Stimulated activated CD4-positive, alpha-beta T cell treated with anti-CD3 and anti-CD28 coated beads, Interleukin-4, amount 100 ng/mL, for 4 hours (primary cell): ENCODE results near the gene PCNX1.
"Not testable (repeated sequence)": the region's sequence is repeated elsewhere in the genome, so short reads cannot be mapped to it uniquely, and the experiment has no call there.

Source experiments
- DNase-seq, 2 experiments: peaks; one replicate each; pipeline ENCODE4 v3.0.0-alpha.2; 2020

Gene PCNX1

DNA sequence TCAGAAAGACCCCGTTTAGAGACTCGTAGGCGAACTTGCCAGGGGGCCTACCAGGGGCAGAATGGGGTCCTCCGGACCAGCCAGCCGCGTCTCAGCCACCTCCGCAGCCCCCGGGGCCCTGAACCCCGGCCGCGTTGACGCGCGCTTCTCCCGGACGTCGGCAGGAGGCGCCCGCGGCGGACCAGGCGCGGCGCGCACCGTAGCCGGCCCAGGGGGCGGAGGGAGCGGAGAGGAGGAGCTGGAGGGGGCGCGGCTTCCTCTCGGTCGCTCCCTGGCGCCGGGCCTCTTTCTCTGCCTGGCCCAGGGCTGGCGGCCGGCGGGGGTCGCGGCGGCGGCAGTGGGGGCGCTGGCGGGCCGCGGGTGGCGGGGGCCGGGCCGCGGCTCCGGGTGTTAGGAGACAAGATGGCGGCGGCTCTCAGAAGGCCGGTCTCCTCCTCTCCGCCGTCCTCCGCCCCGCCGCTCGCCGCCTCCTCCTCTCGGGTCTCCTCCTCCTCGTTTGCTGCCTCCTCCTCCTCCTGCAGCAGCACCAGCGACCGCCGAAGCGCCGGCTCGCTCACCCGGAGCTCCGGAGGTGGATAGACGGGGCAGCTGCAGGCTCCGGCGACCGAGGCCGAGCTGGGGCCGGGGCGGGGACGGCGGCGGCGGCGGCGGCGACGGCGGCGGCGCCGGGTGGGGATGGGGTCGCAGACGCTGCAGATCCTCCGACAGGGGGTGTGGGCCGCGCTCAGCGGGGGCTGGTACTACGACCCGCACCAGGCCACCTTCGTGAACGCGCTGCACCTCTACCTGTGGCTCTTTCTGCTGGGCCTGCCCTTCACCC is at the start of gene PCNX1:
Gene PCNX1 (plus strand): TSS at position 284 of the 820 bp plus-strand sequence. CDS start 392 bp downstream, at position 676.
- DNase-seq = peak; percentile 88 to 89

DNA sequence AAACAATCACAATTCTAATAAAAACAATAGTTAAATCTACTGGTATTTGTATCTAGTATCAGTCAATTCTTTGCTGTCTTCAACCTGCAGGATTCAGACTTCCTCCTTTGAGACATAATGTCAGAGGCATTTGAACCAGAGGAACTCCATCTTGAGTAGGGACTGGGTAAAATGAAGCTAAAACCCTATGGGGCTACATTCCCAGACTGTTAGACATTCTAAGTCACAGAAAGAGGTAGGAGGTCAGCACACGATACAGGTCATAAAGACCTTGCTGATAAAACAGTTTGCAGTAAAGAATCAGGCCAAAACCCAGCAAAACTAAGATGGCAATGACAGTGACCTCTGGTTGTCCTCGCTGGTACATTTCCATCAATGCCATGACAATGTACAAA is 49.8 kb upstream of the PCNX1 start:
- DNase-seq = no peak

DNA sequence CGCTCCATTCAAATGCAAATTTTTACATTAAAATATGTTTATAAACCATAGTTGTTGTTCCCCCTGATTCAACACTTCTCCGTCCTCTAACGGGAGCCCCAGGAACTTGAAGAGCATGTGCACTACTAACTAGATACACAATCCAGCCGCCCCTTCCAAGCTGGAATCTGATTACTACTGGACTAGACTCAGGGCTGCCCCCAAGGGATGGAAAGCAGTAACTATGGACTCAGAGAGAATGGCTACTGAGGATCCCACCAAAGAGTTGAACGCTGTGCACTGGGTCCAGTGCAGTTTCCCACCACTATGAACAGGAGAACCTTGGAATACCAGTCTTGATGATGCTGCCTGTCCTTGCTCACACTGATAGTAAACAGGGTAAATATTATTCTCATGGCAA is 48.6 kb upstream of the PCNX1 start:
- DNase-seq = no peak

- not testable (repeated sequence) for DNase-seq
Measured at GRCh38 chr14:70866992-70867391, 40.3 kb upstream of the PCNX1 start.

DNA sequence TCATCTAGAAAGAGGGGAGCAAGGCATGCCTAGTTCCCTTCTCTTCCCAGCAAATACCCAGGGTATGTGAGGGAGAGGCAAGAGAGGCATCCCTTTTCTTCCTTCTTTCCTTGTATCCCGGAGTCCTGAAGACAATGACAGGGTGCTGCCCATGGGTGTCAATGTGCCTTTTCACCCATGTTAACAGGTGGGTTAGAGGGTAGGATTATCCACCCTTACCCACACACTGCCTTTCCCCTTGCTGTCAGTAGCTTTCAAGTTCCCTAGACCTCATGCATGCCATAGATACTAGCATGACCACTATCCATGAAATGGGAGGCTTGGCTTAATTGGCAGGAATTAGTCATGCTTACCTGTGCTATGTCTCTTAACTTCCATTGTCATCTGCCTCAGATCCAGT is 36.3 kb upstream of the PCNX1 start:
- no peak for DNase-seq

DNA sequence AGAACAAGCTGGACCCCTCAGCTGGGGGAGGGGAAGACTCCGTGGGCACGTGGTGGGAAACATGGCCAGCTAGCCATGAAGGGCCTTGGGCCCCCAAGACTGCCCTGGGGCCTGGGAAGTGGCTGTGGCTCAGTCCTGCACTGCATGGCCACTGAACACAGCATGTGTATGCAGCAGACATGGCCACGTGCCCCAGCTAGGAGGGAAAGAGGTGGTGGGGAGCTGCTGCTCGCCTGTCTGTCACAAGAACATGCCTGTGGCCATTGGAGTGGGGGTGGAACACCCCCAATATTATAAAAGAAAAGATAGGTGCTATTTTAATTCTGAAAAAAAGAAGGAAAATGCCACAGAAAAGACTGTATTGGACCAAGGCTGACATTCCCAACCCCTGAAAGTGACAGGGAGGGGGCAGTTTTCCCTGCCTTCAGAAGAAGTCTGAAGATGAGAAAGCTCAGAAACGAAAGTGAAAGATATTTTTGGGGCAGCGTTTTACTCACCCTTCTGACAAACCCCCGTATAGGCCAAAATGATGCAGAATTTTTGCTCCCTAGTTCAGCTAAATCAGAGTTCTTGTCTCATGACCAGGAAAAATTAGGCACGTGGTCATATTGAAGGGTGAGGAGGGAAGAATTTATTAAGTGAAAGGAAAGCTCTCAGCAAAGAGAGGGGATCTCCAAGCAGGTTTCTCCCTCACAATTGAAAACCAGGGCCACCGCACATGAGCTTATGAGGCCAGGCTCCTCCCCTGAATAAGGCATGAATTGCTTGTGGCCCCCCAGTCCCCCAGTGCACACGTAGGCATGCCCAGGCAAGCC is 35.2 kb upstream of the PCNX1 start:
- DNase-seq = no peak

DNA sequence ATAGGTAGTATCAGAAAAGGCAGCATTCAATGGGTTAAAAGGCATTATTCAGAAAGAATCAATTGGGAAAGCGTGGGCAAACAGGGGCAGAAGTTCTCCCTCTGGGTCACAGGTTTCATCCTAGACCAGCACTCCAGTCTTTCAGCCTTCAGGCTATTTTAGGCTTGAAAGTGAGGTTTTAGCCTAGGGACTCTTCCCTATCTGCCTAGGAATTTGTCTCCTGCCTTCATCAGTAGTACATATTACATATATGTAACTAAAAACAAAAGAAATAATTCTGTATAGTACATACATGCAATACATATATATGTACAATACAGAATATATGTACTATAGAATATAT is 34.6 kb upstream of the PCNX1 start:
- no peak for DNase-seq

GRCh38 chr14:70873627-70874026 is 33.6 kb upstream of the PCNX1 start:
- DNase-seq = no peak

- not testable (repeated sequence) for DNase-seq
Measured at GRCh38 chr14:70875811-70876460, 31.3 kb upstream of the PCNX1 start.

- DNase-seq = no peak
Measured at GRCh38 chr14:70879448-70879847, 27.8 kb upstream of the PCNX1 start.

DNA sequence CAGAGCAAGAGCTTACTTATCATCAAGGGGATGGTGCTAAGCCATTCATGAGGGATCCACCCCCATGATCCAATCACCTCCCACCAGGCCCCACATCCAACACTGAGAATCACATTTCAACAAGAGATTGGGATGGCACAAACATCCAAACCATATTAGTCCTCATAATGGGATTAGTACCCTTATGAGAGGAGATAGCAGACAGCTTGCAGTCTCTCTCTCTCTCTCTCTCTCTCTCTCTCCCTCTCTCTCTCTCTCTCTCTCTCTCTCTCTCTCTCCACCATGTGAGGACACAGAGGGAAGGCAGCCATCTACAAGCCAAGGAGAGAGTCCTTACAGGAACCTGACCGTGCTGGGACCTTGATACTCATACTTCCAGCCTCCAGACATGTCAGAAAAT is 26.4 kb upstream of the PCNX1 start:
- DNase-seq = not testable (repeated sequence)

- DNase-seq = no peak
Measured at GRCh38 chr14:70881549-70882177, 25.6 kb upstream of the PCNX1 start.

- DNase-seq = peak in 1 of 2 experiments; percentile 21
Measured at GRCh38 chr14:70882776-70883492, 24.3 kb upstream of the PCNX1 start.

GRCh38 chr14:70884595-70885342 is 22.5 kb upstream of the PCNX1 start:
- no peak for DNase-seq

DNA sequence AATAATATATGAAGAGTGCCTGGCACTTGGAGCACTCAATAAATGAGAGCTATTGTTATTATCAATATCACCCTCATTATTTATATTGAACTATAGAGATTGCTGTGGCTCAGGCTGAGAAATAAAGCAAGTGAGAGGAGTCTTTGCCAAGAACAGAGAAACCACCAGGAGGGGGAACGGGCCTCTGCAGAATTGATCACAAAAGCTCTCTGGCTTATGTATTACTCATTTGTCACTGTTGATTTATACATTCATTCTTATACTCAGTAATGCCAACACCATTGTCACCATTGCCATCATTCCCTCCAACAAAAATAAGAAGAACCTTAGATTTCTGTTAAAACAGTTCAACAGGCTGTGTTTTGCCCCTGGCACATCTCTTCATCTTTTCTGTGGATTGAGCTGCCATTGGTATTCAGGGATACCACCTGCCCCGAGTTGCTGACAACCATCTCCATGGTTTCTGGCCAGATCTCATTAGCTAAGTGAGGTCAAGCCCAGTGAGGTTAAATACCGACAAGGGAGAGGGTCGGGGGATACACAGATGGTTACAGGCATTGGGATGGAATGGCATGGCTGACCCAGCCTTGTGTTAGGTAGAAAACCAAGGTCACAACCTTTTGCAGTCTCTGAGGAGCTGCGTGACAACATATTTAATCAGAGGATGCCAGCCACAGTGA is 21.8 kb upstream of the PCNX1 start:
- DNase-seq = no peak

- DNase-seq = peak in 1 of 2 experiments; percentile 21
Measured at GRCh38 chr14:70886421-70887206, 20.6 kb upstream of the PCNX1 start.

GRCh38 chr14:70887207-70887681 is 20.0 kb upstream of the PCNX1 start:
- DNase-seq = no peak

- DNase-seq = no peak
Measured at GRCh38 chr14:70887737-70888499, 19.3 kb upstream of the PCNX1 start.

- DNase-seq = no peak
Measured at GRCh38 chr14:70888681-70889175, 18.5 kb upstream of the PCNX1 start.
